ENCODE results near the gene CPTP.

DNA sequence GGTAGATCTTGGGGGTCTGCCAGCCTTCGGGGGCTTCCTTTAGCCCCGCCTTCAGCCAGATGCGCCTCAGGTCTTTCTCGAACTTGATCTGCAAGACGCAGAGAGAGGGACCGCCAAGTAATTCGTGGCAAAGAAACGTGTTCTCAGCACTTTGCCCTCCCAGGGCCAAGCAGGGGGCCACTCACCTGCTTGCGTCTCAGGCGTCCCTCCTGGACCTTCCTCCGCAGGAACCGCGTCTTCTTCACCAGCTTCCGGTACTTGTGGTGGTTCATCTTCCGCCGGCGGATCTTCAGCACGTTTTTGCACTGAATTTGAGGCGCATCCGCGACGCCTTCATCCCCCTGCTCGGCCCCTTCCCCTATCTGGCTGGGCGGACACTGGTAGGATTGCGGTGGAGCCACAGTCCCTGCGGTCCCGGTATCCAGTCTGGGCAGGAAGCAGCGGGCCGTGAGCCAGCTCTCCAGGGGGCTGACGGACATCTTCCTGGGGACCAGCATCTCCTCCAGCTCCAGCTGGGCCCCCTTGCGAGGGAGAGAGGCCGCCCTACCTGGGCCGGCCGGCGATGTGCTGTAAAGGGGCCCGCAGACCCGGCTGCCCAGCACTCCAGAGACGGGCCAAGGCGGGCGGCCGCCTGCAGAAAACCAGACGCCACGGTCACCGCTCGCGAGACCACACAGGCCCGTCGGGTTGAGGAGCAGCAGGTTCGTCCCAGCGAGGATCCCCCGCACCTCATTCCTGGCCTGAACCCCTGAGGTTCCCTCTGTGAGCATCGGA, 49.4 kb downstream of the CPTP start:
- TF ChIP-seq, protein P1, sequence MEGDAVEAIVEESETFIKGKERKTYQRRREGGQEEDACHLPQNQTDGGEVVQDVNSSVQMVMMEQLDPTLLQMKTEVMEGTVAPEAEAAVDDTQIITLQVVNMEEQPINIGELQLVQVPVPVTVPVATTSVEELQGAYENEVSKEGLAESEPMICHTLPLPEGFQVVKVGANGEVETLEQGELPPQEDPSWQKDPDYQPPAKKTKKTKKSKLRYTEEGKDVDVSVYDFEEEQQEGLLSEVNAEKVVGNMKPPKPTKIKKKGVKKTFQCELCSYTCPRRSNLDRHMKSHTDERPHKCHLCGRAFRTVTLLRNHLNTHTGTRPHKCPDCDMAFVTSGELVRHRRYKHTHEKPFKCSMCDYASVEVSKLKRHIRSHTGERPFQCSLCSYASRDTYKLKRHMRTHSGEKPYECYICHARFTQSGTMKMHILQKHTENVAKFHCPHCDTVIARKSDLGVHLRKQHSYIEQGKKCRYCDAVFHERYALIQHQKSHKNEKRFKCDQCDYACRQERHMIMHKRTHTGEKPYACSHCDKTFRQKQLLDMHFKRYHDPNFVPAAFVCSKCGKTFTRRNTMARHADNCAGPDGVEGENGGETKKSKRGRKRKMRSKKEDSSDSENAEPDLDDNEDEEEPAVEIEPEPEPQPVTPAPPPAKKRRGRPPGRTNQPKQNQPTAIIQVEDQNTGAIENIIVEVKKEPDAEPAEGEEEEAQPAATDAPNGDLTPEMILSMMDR (IDR thresholded peaks at IDR 0.05): no peak
- no peak for TF ChIP-seq POLR2AphosphoS5 (IDR thresholded peaks at IDR 0.05)
